Measurements from ENCODE around the gene CAV3.

GRCh38 chr3:8765528-8765927 is 31.9 kb downstream of the CAV3 start:
- TF ChIP-seq POLR2A (IDR thresholded peaks at IDR 0.05; ENCODE audit: borderline replicate concordance, extremely low read depth, insufficient read depth, insufficient read length) (no peak), CTCF (IDR thresholded peaks at IDR 0.05 in 2 of 3, conservative IDR thresholded peaks at IDR 0.05 in 1 of 3; ENCODE audit: borderline replicate concordance in 1 of 3, insufficient read depth in 1 of 3, low read depth in 2 of 3, low read length in 2 of 3) (no peak), EZH2 (IDR thresholded peaks at IDR 0.05) (no peak), SP1 (IDR thresholded peaks at IDR 0.05; ENCODE audit: low read depth) (no peak), POLR2AphosphoS5 (IDR thresholded peaks at IDR 0.05; ENCODE audit: low read depth, low read length) (no peak), YY1 (IDR thresholded peaks at IDR 0.05; ENCODE audit: extremely low read depth, insufficient replicate concordance, low read depth, low read length) (no peak), CEBPB (IDR thresholded peaks at IDR 0.05; ENCODE audit: low read depth) (no peak), REST (IDR thresholded peaks at IDR 0.05; ENCODE audit: low read depth) (no peak), EZH2phosphoT487 (IDR thresholded peaks at IDR 0.05; ENCODE audit: borderline replicate concordance) (no peak), JUND (IDR thresholded peaks at IDR 0.05) (no peak), RAD21 (IDR thresholded peaks at IDR 0.05; ENCODE audit: low read depth) (no peak), ZNF274 (IDR thresholded peaks at IDR 0.05; ENCODE audit: low read depth, low read length) (no peak), SIN3A (IDR thresholded peaks at IDR 0.05; ENCODE audit: low read depth) (no peak)
- TF ChIP-seq, protein P1, sequence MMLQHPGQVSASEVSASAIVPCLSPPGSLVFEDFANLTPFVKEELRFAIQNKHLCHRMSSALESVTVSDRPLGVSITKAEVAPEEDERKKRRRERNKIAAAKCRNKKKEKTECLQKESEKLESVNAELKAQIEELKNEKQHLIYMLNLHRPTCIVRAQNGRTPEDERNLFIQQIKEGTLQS (IDR thresholded peaks at IDR 0.05), result no peak
